IMR-90 (cell line): ENCODE data around the gene B4GALNT1. TPM values are rescaled to one million over a fixed set of nuclear protein-coding genes. Genes with fewer than 3 reads are reported as not detected.
"Not testable (repeated sequence)": the region's sequence is repeated elsewhere in the genome, so short reads cannot be mapped to it uniquely, and the experiment has no call there.

Experiments
- ATAC-seq: fragments of 200-7000 bp; cut with Tn5 transposase; 2 replicates; pipeline ENCODE4 v1.9.1; 2020; ENCODE audit warnings: low read depth, mild to moderate bottlenecking, moderate library complexity
- BruUV-seq: library from RNA; stranded (reverse); fragments of 400-500 nt; replicated peaks from 2 replicates; lab custom pipeline; 2021; lab: Mats Ljungman, UMichigan
- CTCF ChIA-PET: fragments of 300-600 bp; formaldehyde crosslinking; extraction: SDS; loops from one replicate; lab custom pipeline; 2021; ENCODE audit warnings: antibody characterized with exemption; lab: Yijun Ruan, JAX
- POLR2A ChIA-PET: fragments of 300-600 bp; sonication (Branson Sonifier 250); formaldehyde crosslinking; loops from one replicate; lab custom pipeline; 2022; ENCODE audit warnings: antibody characterized with exemption; ENCODE audit not compliant: unreplicated experiment; lab: Charles Lee
- DNase-seq: peaks from one replicate; pipeline ENCODE4 v3.0.0; 2013
- H2AFZ ChIP-seq: replicated peaks from 2 replicates; pipeline ENCODE3; 2013; ENCODE audit warnings: low read length, mild to moderate bottlenecking; ENCODE audit not compliant: poor library complexity
- H2AK5ac ChIP-seq: 2 replicates; pipeline ENCODE4 v1.6.1; 2013; ENCODE audit warnings: low read depth, low read length, inconsistent platforms
- H2AK9ac ChIP-seq: replicated peaks from 2 replicates; pipeline ENCODE3; 2013; ENCODE audit warnings: mild to moderate bottlenecking, low read depth, low read length, moderate library complexity; ENCODE audit not compliant: poor library complexity
- H2BK120ac ChIP-seq: 2 replicates; pipeline ENCODE4 v1.6.1; 2013; ENCODE audit warnings: low read depth, low read length, inconsistent platforms
- H2BK15ac ChIP-seq: 3 replicates; pipeline ENCODE4 v1.6.1; 2013; ENCODE audit warnings: low read depth, low read length, inconsistent platforms
- H2BK20ac ChIP-seq: 2 replicates; pipeline ENCODE4 v1.6.1; 2013; ENCODE audit warnings: low read depth, mild to moderate bottlenecking, inconsistent platforms, low read length, moderate library complexity
- H2BK5ac ChIP-seq: 2 replicates; pipeline ENCODE4 v1.6.1; 2013; ENCODE audit warnings: mild to moderate bottlenecking, low read depth, low read length, inconsistent platforms; ENCODE audit not compliant: poor library complexity, severe bottlenecking
- H3K14ac ChIP-seq: replicated peaks from 2 replicates; pipeline ENCODE4 v1.6.1; 2013; ENCODE audit warnings: low read depth, low read length, inconsistent platforms
- H3K18ac ChIP-seq: 2 replicates; pipeline ENCODE4 v1.6.1; 2013; ENCODE audit warnings: low read depth, low read length, control low read depth
- H3K23ac ChIP-seq: 2 replicates; pipeline ENCODE4 v1.6.1; 2013; ENCODE audit warnings: low read depth, low read length, inconsistent platforms
- H3K27ac ChIP-seq: 2 replicates; pipeline ENCODE4 v1.5.1; 2013; ENCODE audit warnings: mild to moderate bottlenecking, control low read depth, low read length; ENCODE audit not compliant: insufficient read depth
- H3K27me3 ChIP-seq: 2 replicates; pipeline ENCODE4 v1.6.1; 2013; ENCODE audit warnings: low read length; ENCODE audit not compliant: control insufficient read depth, insufficient read depth
- H3K36me3 ChIP-seq: 2 replicates; pipeline ENCODE4 v1.6.1; 2013; ENCODE audit warnings: low read length, mixed read lengths; ENCODE audit not compliant: control insufficient read depth, insufficient read depth
- H3K4ac ChIP-seq: 2 replicates; pipeline ENCODE4 v1.6.1; 2013; ENCODE audit warnings: low read depth, low read length, inconsistent platforms
- H3K4me1 ChIP-seq: 2 replicates; pipeline ENCODE4 v1.6.1; 2013; ENCODE audit warnings: low read length, mixed read lengths; ENCODE audit not compliant: control insufficient read depth, insufficient read depth
- H3K4me2 ChIP-seq: 2 replicates; pipeline ENCODE4 v1.6.1; 2013; ENCODE audit warnings: low read depth, mild to moderate bottlenecking, control low read depth, low read length, moderate library complexity
- H3K4me3 ChIP-seq: 2 replicates; pipeline ENCODE4 v1.5.1; 2013; ENCODE audit warnings: low read depth, mild to moderate bottlenecking, control low read depth, low read length, moderate library complexity; ENCODE audit not compliant: insufficient read depth
- H3K56ac ChIP-seq: 2 replicates; pipeline ENCODE4 v1.6.1; 2013; ENCODE audit warnings: low read length, inconsistent platforms; ENCODE audit not compliant: insufficient read depth; ENCODE audit errors: extremely low read depth
- H3K79me1 ChIP-seq, 2 experiments: 2 replicates each; pipeline ENCODE4 v1.6.1; 2013; ENCODE audit warnings: low read length in 2 of 2, inconsistent platforms in 1 of 2, low read depth in 1 of 2
- H3K9ac ChIP-seq: 2 replicates; pipeline ENCODE4 v1.6.1; 2013; ENCODE audit warnings: low read depth, low read length, control low read depth
- H3K9me1 ChIP-seq: 2 replicates; pipeline ENCODE4 v1.6.1; 2013; ENCODE audit warnings: low read length, inconsistent platforms; ENCODE audit not compliant: insufficient read depth
- H3K9me3 ChIP-seq: 2 replicates; pipeline ENCODE4 v1.6.1; 2013; ENCODE audit warnings: low read length; ENCODE audit not compliant: control insufficient read depth, insufficient read depth
- H4K20me1 ChIP-seq: 2 replicates; pipeline ENCODE4 v1.6.1; 2013; ENCODE audit warnings: low read length, inconsistent platforms; ENCODE audit not compliant: insufficient read depth
- H4K5ac ChIP-seq: 2 replicates; pipeline ENCODE4 v1.6.1; 2013; ENCODE audit warnings: mild to moderate bottlenecking, low read depth, low read length, control low read depth
- H4K8ac ChIP-seq, 2 experiments: 2 replicates each; pipeline ENCODE4 v1.6.1; 2013; ENCODE audit warnings: low read depth in 2 of 2, low read length in 2 of 2, control low read depth in 1 of 2, inconsistent platforms in 1 of 2
- H4K91ac ChIP-seq: 2 replicates; pipeline ENCODE4 v1.6.1; 2013; ENCODE audit warnings: low read depth, low read length, inconsistent platforms; ENCODE audit not compliant: insufficient read depth
- WGBS, 2 experiments: methylation state at CpG; one replicate each; pipeline versions ENCODE4 v1.1.5 to v1.1.7; 2013; ENCODE audit warnings: missing lambda C conversion rate in 2 of 2; ENCODE audit not compliant: insufficient read length in 1 of 2; ENCODE audit errors: extremely low coverage in 2 of 2; 5-methylcytosine and 5-hydroxymethylcytosine counted together
- dilution Hi-C: fragments of 300-500 bp; cut with HindIII; formaldehyde crosslinking; loops from one replicate; pipeline ENCODE4 v1.14.3; 2018; ENCODE audit warnings: low sequenced_read_pairs; ENCODE audit not compliant: unreplicated experiment
- in situ Hi-C: fragments of 300-500 bp; cut with MboI; formaldehyde crosslinking; loops from 3 replicates; pipeline ENCODE4 v1.14.3; 2019; ENCODE audit warnings: low sequenced_read_pairs, inconsistent platforms, mixed read lengths
- intact Hi-C: fragments of 100-400 bp; cut with micrococcal nuclease; formaldehyde crosslinking; loops from 2 replicates; pipeline ENCODE4 v1.10.0; 2022
- polyA plus RNA-seq, 3 experiments: library from polyadenylated mRNA; depleted of rRNA; stranded (reverse); fragments of >200 nt; gene quantifications; 2 replicates each; pipeline ENCODE4 v1.2.3, GENCODE V29; 2012; ENCODE audit warnings: low replicate concordance in 1 of 3
- total RNA-seq: library from RNA; depleted of rRNA; stranded (reverse); fragments of >200 nt; gene quantifications from 2 replicates; pipeline ENCODE4 v1.2.3, GENCODE V29; 2012

Gene B4GALNT1
- total and polyA plus RNA-seq, 2 of the 4 experiments (the other 2 are of a cell fraction): 0.18 to 0.62 TPM

- H3K36me3 ChIP-seq, ATAC-seq, H3K79me1 ChIP-seq, H3K23ac ChIP-seq, CTCF ChIA-PET, H3K18ac ChIP-seq, H3K56ac ChIP-seq, H4K91ac ChIP-seq, H4K8ac ChIP-seq, H3K9me3 ChIP-seq, H3K14ac ChIP-seq, H3K27me3 ChIP-seq, H2AK9ac ChIP-seq, H2BK15ac ChIP-seq, DNase-seq, H2BK20ac ChIP-seq, H3K4me1 ChIP-seq, dilution Hi-C loops, H2BK5ac ChIP-seq, H4K20me1 ChIP-seq, POLR2A ChIA-PET, H2AFZ ChIP-seq, H3K9me1 ChIP-seq, H3K4ac ChIP-seq, H3K4me3 ChIP-seq, H2AK5ac ChIP-seq, H2BK120ac ChIP-seq, H3K27ac ChIP-seq, H3K4me2 ChIP-seq, in situ Hi-C loops, H3K9ac ChIP-seq, H4K5ac ChIP-seq, intact Hi-C loops, BruUV-seq: not testable (repeated sequence)
- no CpG with 5 or more reads among the region's 13 CpGs for WGBS, 2 experiments
These were observed 13.1 kb upstream of the B4GALNT1 start for GRCh38 chr12:57645990-57646658.
